ENCODE measurements around the gene DCLK2.

The DCLK2 gene

DNA sequence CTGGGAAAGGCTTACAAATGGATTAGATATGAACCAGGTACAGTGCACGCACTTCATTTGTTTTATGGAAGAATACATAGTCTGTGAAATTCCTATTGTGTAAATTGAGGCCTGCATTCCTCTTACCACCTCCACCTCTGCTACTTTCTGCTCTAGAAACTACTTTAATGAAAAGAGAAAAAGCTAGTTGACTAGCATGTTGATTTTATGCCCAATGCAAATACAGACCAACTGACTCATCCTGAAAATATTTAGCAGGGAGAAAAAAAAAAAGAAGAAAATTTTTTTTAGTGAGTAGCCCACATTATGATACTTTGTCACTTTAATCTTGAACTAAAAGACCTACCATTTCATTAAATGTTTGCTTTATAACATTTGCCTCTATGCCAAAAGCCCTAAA lies 41.2 kb downstream of the DCLK2 start:
- no peak for DNase-seq

DNA sequence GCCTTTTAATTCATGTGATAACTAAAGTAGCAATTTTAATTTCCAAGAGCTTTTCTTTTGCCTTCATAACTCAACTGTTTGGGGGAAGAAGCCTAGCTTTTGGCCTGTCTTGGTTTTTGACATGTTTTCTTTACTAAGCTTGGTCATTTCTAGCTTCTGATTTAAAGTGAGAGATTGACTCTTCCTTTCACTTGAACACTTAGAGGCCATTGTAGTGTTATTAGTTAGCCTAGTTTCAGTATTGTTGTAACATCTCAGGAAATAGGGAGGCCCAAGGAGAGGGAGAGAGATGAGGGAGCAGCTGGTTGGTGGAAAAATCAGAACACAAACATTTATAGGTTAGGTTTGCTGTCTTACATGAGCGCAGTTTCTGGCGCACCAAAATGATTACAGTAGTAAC lies 44.8 kb downstream of the DCLK2 start:
- no peak for DNase-seq

DNA sequence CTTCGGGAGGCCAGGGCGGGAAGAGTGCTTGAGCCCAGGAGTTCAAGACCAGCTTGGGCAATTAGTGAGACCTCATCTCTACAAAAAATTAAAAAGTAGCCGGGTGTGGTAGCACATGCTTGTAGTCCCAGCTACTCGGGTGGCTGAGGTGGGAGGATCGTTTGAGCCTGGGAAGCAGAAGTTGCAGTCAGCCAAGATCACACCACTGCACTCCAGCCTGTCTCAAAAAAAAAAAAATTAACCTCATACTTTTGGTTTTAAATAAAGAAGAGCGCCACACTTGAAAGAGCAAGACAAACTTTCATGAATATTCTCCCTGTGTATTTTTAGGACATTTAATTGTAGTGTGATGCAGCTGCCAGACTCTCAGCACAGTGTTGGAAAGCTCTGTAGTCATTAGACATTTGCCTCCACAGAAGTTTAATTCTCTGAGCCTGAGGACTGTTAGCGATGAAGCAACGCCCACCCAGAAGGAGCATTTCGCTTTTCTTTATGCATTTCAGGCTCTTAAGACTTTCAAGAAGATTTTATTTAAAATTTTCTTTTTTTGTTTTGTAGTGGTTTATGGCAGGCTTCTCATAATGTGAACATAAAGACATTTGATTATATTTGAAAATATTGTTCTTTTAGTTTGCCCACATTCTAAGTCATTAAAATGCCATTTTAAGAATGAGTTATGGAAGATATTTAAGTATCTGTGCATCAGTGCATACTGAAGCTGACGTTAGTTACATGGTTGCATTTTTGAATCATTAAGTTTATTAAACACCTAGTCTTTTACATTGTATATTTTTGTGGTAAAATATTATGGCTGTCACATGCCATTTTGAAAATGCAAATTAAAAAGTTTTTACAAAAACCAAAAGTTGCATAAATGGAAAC lies 45.8 kb downstream of the DCLK2 start:
- no peak for DNase-seq

DNA sequence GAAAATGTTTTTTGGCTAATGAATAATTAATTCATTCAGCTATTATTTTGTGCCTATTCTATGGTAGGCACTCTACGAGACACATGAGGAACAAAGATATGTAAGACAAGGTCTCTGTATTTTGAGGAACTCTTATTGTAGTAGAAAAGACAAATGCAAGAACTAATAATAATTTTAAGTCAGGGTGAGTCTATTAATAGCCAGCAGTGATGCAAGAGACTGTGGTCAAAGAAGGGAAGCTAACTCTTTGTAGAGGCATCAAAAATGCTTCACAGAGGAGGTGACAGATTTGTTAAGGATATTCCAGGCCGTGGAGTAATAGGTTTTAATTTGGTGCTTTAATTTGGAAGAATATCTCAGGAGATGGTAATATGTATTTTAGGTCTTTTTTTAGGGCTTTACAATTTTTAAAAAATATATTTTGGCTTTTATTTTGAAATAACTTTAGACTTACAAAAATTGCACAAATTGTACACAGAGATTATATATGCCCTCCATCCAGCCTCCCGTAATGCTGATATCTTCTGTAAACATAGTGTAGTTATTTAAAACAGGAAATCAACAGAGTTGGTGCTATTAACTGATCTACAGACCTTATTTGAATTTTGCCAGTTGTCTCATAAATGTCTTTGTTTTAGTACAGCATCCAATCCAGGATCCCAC lies 48.1 kb downstream of the DCLK2 start:
- DNase-seq: no peak

DNA sequence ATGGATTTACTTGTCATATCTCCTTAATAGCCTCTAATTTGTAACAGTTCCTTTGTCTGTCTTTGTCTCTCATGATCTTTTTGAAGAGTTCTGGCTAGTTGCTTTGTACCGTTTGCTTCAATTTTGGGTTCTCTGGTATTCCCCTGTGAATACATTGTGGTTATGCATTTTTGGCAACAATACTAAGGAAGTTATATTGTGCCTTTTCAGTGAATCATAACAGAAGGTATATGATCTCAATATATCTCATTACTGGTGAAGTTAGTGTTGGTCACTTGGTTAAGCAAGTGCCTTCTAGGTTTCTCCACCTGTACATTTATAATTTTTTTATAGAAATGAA lies 48.6 kb downstream of the DCLK2 start:
- DNase-seq: no peak

DNA sequence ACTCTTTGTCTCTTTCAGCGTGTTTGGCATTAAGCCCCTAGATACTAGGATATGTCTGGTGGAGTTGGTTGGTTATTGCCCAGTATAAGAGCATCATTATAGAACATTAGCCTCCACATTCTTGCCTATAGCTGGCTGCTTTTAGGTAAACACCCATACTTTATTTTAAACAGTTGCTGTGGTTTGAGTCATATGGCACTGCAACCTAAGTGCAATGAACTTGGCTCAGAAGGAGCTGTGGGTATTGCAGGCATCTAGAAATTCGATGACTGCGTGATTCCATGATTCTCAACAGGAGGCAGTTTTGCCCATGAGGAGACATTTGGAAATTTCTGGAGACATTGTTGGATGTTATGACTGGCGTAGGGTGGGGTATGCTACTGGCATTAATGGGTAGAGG lies 49.5 kb downstream of the DCLK2 start:
- no peak for DNase-seq

DNA sequence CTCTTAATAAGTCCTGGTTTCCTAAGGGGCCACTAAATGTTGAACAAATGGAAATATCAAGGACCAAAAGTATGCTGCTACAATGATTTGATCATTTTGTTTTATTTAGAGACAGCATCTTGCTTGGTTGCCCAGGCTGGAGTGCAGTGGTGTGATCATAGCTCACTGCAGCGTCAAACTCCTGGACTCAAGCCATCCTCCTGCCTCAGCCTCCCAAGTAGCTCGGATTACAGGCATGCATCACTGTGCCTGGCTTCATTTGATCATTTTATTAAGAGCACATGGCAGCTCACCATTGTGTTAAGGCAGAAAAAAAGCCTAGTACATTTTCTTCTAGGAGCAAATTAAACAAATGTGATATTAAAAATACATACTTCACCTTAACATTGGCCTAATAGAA lies 52.7 kb downstream of the DCLK2 start:
- peak in 1 of 14 donors; percentile 40 for DNase-seq

DNA sequence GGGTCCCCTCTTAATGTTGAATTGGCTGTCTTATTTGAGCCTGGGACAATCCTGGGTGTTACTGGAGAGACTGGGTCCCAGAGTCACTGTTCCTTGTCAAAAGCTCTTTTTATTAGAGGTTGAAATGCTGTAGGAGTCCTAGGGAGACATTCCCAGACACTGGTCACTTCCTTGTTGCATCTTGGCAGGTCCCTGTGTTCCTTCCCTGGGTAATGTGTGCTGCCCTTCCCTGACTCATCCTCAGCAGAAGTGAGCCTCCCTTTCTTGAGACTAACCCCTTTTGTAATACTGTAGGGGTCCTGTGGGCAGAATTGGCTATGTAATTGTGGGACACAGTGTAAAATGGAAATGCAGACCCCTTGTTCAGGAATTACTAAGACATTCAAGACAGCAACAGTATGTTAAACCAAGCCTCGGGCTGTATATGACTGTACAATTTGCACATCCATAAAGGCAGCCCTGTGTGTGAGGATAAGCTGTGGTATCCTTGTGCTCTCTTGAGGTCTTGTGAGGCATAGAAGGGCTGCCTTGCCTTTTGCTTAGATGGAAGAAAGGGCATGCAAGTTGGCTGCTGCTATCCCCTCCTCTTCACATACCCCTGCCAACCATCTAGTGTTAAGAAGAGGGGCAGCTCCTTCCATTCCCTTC lies 53.5 kb downstream of the DCLK2 start:
- peak in 1 of 14 donors; percentile 39 for DNase-seq

DNA sequence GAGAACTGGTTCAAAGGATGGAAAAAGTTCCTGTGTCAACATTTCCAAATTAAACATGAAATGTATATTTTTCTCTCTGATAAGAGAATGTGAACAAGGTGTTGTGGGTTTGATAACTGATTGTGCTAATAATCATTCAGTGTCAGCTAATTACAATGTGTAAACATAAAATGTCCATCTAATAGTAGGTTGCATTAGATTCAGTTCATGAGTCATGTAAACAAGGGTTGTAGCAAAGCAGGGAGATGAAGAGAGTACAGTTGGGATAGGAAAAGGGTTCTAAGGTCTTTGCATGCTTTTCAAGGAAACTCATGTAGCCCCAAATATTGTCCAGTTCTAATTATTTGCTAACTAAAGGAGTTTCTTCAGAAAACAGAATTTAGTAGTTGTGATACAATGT lies 55.4 kb downstream of the DCLK2 start:
- no peak for DNase-seq

DNA sequence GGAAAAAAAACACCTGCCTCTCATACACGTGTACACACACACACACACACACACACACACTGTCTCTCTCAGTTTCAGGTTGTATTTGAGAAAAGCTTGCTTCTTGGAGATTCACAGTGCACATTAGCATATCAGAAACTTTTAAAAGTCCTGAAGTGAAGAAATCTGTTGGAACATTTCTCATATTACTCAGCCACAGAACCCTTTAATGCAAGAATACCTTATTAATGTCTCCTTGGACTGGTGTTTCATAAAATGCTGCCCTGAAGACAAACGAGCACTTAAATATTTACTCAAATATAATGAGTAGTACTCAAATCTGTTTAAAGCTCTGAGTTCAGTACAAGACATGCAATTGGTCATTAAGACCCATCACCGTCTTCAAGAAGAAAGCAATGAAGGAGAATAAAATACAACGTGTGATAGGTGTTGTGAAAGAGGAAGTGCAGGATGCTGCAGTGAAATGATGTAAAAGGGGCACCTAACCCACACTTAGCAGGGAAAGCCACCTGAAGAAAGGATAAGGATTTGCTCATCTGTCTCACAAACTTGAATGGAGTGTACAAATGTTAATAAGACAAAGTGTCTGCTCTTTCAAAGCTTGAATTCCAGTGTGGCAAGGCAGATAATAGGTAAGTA lies 57.0 kb downstream of the DCLK2 start:
- DNase-seq: no peak

DNA sequence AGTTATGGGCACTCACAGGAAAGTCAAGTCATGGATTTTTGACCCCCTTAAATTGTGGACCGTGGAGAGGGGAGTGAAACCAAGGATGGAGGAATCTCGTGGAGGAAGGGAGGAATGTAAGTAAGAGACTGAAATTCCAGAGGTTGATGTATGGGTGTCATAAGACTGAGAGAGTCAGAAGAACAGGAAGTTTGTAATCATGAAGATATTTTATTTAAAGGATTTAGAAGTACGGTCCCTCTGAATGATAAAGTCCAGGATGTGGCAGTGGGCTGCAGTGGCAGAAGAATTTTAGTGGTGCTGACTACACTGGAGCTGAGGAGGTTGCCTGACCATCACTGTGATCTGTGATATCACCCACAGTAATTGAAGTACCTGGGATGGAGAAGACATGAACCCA lies 57.8 kb downstream of the DCLK2 start:
- no peak for DNase-seq

DNA sequence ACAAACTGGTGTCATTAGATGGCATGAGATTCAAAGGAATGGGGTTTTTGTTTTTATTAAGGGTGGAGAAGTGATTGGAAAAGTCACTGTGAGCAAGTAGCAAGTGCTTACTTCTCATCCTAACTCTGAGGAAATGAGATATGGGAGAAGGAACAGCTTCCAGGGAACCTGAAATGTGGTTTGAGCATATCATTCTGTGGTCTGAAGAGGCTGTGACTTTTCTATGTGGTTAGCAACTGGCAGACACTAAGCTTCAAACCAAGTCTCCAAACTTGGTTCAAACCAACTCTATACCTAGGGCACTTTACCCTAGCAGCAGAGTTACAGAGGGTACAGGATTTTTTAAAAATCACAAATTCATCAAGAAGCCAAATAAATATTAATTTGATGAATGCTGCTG lies 58.2 kb downstream of the DCLK2 start:
- DNase-seq: no peak

DNA sequence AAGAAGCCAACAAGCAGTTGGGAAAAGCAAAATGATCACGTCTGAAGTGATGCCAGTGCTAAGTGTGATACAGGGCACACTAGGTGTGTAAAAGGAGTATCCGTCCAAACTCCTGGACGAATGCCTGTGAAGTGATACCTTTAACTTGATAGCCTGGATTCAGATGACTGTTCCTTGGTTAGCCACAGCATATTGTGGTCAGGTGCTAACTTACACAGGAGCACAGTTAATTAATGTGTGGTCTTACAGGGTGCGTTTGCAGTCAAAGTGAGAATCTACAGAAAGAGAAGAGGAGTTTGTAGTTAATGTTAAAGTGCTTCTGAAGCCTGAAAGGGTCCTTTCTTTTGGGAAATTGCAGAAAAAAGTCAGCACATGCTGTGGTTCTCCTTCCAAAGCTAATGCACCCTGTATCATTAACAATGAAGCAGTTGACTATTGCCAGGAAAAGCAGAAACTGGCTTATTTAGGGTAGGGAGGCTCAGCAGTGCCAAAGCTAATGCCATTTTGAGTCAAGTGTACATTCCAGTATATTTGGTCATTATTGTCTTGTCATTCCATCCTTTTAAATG lies 61.1 kb downstream of the DCLK2 start:
- DNase-seq: no peak

DNA sequence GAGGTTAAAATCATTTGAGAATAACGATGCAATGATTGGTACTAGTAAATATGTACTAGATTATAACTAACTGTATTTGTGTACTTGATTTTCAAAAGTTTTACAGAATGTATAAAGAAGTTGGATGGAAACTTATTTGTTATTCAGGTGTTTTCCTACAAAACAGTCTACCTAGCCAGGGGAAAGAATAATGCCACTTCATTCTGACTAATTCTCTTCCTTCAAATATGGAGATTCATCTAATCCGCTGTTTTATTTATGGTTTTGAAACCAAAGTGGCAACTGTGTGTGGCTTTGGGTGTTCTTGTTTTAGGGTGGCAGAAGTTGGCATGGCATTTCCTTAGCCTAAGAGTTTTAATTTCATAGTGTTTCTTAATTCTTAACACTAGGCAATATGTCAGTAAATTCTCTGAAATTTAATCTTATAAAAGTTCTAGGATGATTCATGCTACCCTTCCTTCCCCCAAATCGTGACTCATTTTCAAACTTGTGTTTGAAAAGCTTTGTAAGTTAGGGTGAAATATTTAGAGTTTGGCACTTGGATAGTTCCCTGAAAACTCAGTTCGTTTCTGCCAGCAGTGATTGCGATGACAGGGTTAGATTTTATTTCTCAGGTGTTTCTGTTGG lies 62.6 kb downstream of the DCLK2 start:
- DNase-seq: no peak

DNA sequence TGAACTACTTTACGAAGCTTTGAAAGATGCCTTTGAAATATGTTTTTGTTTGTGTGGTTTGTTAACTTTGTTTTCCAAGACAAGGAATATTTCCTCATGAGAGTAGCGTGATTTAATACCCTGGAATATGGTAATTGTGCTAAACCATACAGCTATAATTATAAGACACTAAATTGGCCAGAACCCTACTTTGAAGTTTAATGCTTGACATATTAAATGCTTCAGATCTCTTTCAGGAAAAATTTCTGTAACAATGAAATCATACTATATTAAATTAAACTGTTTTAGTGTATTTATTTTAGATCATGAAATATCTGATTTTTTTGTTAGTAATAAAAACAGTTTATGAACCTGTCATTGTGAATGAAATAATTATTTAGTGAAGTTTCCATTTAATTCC lies 63.5 kb downstream of the DCLK2 start:
- no peak for DNase-seq

DNA sequence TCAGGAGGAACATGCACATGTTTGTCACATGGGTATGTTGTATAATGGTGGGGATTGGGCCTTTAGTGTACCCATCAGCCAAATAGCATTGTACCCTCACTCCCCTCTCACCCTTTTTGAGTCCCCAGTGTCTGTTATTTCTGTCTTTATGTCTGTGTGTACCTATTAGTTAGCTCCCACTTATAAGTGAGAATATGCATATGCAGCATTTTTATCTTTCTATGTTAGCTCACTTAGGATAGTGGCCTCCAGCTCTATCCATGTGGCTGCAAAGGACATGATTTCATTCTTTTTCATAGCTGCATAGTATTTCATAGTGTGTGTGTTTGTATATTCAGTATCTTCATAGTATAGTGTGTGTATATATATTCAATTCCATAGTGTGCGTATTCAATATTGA lies 64.6 kb downstream of the DCLK2 start:
- DNase-seq: no peak

DNA sequence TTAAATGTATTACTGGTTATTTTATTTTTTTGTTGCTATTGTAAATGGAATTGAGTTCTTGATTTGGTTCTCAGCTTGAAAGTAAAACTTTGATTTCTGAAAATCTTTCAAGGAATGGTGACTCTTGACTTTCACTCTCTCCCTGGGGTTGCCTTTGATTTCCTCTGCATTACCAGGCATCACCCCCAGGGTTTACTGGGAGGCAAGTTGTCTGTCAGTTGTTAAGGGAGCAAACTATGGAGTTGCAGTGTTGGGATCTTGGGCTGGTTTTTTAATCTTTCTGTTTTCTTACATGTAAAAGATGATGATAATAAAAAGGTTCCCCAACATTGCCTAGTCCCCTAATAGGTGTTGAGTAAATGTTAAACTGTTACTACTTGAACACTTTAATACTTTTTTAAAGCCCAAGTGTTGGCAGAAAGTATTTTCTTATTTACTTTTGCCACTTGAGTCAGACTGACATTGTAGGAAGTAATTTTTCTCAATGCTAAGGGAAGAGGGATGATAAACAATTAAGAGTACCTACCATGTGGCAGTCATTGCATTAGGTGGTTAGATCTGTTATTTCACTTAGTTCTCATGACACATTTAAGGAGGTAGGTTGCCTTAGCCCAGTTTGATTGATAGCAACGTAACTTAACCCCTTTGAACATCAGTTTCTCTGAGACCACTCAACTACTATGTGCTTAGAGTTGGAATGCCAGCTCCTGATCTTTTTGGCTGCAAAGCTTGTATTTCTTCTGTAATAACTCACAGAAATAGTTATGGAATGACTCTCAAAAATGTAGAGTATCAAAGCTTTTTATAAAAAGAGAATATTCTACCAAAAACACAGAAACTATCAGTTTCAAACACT lies 67.1 kb downstream of the DCLK2 start:
- no peak for DNase-seq

DNA sequence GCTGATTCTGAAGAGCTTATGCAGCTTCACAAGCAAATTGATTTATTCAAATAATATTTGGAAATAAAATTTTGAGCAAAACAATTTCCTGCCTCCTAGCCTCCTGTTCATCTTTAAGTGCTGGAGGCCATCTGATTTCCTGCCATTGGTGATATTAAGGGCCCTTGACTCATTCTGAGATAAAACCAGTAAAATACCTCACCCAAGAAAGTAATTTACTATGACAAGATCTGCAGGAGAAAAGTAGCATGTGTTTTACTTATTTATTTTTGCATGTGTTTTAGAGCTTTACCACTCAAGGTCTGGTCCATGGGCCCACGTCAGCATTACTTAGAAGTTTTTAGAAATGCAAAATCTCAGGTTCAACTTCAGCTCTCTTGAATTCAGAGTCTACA lies 67.7 kb downstream of the DCLK2 start:
- no peak for DNase-seq

DNA sequence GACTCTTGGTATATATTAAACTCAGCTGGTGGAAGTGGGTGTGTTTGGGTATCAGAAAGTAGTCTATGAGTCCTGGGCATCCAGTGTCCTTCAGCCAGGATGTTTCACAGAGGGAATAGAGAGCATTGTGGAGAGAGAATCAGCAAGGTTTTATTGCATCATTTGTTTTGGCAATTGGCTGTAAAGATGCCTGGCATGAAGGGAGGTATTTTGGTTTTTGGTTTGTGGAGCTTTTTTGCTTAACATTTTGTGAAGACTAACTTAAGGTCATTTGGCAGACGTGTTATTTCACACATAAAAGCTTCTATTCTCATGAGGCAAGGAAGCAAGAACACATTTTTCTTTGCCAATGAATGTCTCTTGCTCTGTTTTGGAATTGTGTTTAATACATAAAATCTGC lies 71.1 kb downstream of the DCLK2 start:
- DNase-seq: peak in 1 of 14 donors; percentile 1

DNA sequence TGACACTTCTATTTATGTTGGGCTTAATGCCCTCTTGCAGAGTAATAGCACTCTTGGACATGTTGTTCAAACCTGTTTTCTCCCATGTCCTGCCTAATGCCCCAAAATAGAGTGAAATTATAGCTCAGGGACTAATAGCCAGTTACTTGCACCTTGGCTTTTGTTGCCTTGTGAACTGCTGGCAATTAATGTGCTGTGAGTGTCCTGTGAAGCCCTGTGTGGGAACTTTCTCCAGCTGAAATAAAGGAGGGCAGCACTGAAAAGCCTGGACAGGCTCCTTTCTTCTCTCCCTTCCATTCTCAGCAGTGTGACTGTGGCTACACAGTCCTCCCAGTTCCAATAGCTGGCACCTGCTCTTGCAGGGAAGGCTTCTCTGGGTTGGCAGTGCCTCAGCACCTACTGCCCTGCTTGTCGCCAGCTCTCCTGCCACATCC lies 72.4 kb downstream of the DCLK2 start:
- DNase-seq: peak in 10 of 14 donors; percentile 9 to 72 (median 42)

DNA sequence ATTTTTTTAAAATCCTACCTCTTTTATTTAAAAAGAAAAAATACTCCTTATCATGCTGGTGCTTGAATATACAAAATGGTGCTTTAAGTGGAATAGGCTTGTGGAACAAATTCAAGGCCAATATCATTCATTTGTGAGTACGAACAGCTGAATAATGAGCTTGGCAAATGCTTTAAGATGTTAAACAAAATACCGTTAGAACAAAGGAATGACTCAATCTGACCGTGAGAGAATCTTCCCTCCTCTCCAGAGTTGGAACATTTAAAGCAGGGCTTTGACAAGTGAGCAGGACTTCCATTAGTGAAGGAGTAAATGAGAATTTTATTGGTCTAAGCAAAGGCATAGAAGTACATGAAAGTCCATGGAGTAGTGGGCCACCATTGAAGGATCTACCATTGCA lies 74.5 kb downstream of the DCLK2 start:
- no peak for DNase-seq
